ENCODE measurements around the gene SHKBP1.

- TF ChIP-seq POLR2AphosphoS5 (IDR thresholded peaks at IDR 0.05; ENCODE audit: low read length) (no peak), MYC (IDR thresholded peaks at IDR 0.05; ENCODE audit: insufficient read depth, insufficient read length, insufficient replicate concordance, low read length, severe bottlenecking) (no peak), POLR2A (IDR thresholded peaks at IDR 0.05; ENCODE audit: low read depth, low read length) (no peak), ETV6 (conservative IDR thresholded peaks at IDR 0.05 in 1 of 2, IDR thresholded peaks at IDR 0.05 in 1 of 2; ENCODE audit: borderline replicate concordance in 1 of 2, low read depth in 1 of 2) (no peak), KAT2A (conservative IDR thresholded peaks at IDR 0.05; ENCODE audit: control insufficient read depth, low read depth, low read length) (no peak), JUNB (IDR thresholded peaks at IDR 0.05) (no peak), ZNF274 (IDR thresholded peaks at IDR 0.05; ENCODE audit: insufficient read depth, insufficient read length) (no peak)
- TF ChIP-seq, protein P1, sequence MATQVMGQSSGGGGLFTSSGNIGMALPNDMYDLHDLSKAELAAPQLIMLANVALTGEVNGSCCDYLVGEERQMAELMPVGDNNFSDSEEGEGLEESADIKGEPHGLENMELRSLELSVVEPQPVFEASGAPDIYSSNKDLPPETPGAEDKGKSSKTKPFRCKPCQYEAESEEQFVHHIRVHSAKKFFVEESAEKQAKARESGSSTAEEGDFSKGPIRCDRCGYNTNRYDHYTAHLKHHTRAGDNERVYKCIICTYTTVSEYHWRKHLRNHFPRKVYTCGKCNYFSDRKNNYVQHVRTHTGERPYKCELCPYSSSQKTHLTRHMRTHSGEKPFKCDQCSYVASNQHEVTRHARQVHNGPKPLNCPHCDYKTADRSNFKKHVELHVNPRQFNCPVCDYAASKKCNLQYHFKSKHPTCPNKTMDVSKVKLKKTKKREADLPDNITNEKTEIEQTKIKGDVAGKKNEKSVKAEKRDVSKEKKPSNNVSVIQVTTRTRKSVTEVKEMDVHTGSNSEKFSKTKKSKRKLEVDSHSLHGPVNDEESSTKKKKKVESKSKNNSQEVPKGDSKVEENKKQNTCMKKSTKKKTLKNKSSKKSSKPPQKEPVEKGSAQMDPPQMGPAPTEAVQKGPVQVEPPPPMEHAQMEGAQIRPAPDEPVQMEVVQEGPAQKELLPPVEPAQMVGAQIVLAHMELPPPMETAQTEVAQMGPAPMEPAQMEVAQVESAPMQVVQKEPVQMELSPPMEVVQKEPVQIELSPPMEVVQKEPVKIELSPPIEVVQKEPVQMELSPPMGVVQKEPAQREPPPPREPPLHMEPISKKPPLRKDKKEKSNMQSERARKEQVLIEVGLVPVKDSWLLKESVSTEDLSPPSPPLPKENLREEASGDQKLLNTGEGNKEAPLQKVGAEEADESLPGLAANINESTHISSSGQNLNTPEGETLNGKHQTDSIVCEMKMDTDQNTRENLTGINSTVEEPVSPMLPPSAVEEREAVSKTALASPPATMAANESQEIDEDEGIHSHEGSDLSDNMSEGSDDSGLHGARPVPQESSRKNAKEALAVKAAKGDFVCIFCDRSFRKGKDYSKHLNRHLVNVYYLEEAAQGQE (IDR thresholded peaks at IDR 0.05; ENCODE audit: low read depth, low read length), result no peak
These were observed 54.0 kb downstream of the SHKBP1 start for GRCh38 chr19:40630571-40631160.
